HepG2 (cell line): ENCODE measurements around the gene GLI3. TPM values are rescaled to one million over a fixed set of nuclear protein-coding genes. Genes with fewer than 3 reads are reported as not detected.

ENCODE experiments used
- ATAC-seq: fragments of 200-7000 bp; cut with Tn5 transposase; 3 replicates; pipeline ENCODE4 v1.9.1; 2020; ENCODE audit warnings: mild to moderate bottlenecking, moderate library complexity
- BruUV-seq: library from RNA; stranded (reverse); fragments of 400-500 nt; replicated peaks from 2 replicates; lab custom pipeline; 2021; lab: Mats Ljungman, UMichigan
- CTCF ChIA-PET: fragments of 300-600 bp; formaldehyde crosslinking; extraction: SDS; loops from one replicate; lab custom pipeline; 2021; ENCODE audit warnings: low total read pairs, inconsistent platforms, low intra/inter-chr PET ratio; lab: Yijun Ruan, JAX
- POLR2A ChIA-PET: fragments of 350-600 bp; sonication (Branson Sonifier 250); formaldehyde crosslinking; loops from one replicate; lab custom pipeline; 2020; ENCODE audit warnings: antibody characterized with exemption, inconsistent platforms; lab: Yijun Ruan, JAX
- DNase-seq: peaks from one replicate; pipeline ENCODE4 v3.0.0-alpha.2; 2015; ENCODE audit warnings: low spot score
- FAIRE-seq: peaks from 3 replicates; lab custom pipeline; 2011; peaks lifted over from hg19 to GRCh38; lab: Jason Lieb, UNC
- H2AFZ ChIP-seq: one replicate; pipeline ENCODE4 v1.6.1; 2011; ENCODE audit warnings: low read length, inconsistent platforms
- H3K27ac ChIP-seq: fragments of 300-600 bp; 3 replicates; pipeline ENCODE4 v1.8.0; 2011; ENCODE audit warnings: mixed run types, mild to moderate bottlenecking, mixed read lengths, low read length, inconsistent platforms; ENCODE audit not compliant: insufficient read depth; ENCODE audit errors: extremely low read length
- H3K27me3 ChIP-seq, 2 experiments: fragments of 200-600 bp in 1 of 2; 2 replicates in 1 of 2; 3 replicates in 1 of 2; pipeline versions ENCODE4 v1.6.0 to v1.8.0; 2011; ENCODE audit warnings: low read length in 2 of 2, mild to moderate bottlenecking in 2 of 2, moderate library complexity in 2 of 2, inconsistent platforms in 1 of 2; ENCODE audit not compliant: insufficient read depth in 2 of 2, control insufficient read depth in 1 of 2
- H3K36me3 ChIP-seq, 2 experiments: fragments of 200-600 bp in 1 of 2; replicated peaks in 1 of 2; 2 replicates in 1 of 2; 3 replicates in 1 of 2; pipeline versions ENCODE4 v1.5.1 to v1.8.0; 2011; ENCODE audit warnings: low read length in 2 of 2, inconsistent platforms in 1 of 2; ENCODE audit not compliant: insufficient read depth in 2 of 2, control insufficient read depth in 1 of 2
- H3K4me1 ChIP-seq: 2 replicates; pipeline ENCODE4 v1.5.1; 2012; ENCODE audit warnings: low read length, inconsistent platforms; ENCODE audit not compliant: insufficient read depth
- H3K4me2 ChIP-seq: 2 replicates; pipeline ENCODE4 v1.6.0; 2011; ENCODE audit warnings: low read depth, low read length, inconsistent platforms
- H3K4me3 ChIP-seq, 3 experiments: fragments of 200-600 bp in 1 of 3; sonication (generic), shearing (Covaris generic) in 1 of 3; replicated peaks in 1 of 3; 2 replicates each; pipeline ENCODE4 v1.5.1; 2011 to 2016; ENCODE audit warnings: low read length in 3 of 3, inconsistent platforms in 2 of 3, low read depth in 2 of 3, mild to moderate bottlenecking in 2 of 3, control low read depth in 1 of 3, mixed read lengths in 1 of 3; ENCODE audit not compliant: insufficient read depth in 1 of 3
- H3K79me2 ChIP-seq: one replicate; pipeline ENCODE4 v1.6.1; 2011; ENCODE audit warnings: low read length, inconsistent platforms; ENCODE audit not compliant: insufficient read depth
- H3K9ac ChIP-seq: 2 replicates; pipeline ENCODE4 v1.6.0; 2011; ENCODE audit warnings: mild to moderate bottlenecking, low read depth, low read length, inconsistent platforms; ENCODE audit not compliant: insufficient read depth
- H3K9me3 ChIP-seq: 2 replicates; pipeline ENCODE4 v1.5.1; 2012; ENCODE audit warnings: mild to moderate bottlenecking, low read length
- H4K20me1 ChIP-seq: 2 replicates; pipeline ENCODE4 v1.6.0; 2011; ENCODE audit warnings: inconsistent platforms, mild to moderate bottlenecking, low read length, moderate library complexity; ENCODE audit not compliant: insufficient read depth
- ZNF543 ChIP-seq: sonication (generic); formaldehyde crosslinking; IDR thresholded peaks from 2 replicates; pipeline ENCODE4 v1.4.0; 2020; ENCODE audit warnings: mild to moderate bottlenecking, missing genetic modification reagents
- WGBS: methylation state at CpG from one replicate; pipeline ENCODE4 v1.1.6; 2017; ENCODE audit warnings: low lambda C conversion rate; 5-methylcytosine and 5-hydroxymethylcytosine counted together
- in situ Hi-C: cut with HindIII; loops from 2 replicates; pipeline ENCODE4 v1.10.0; 2017; ENCODE audit warnings: low pct_unique_long_range_greater_than_20kb; ENCODE audit not compliant: extremely low pct_ligation_motif_present
- intact Hi-C: fragments of 100-400 bp; cut with micrococcal nuclease; formaldehyde crosslinking; loops from one replicate; pipeline ENCODE4 v1.10.0; 2022; ENCODE audit not compliant: unreplicated experiment
- polyA plus RNA-seq, 8 experiments: library from polyadenylated mRNA; depleted of rRNA in 3 of 8; stranded (reverse) in 7 of 8; unstranded in 1 of 8; fragments of >200 nt; fragmentation: Illumina TruSeq in 4 of 8; extraction: Trizol in 4 of 8; gene quantifications; 2 replicates each; pipeline versions ENCODE4 v1.2.1 to v1.2.3, GENCODE V29; 2011 to 2016; ENCODE audit warnings: low read depth in 4 of 8, missing spikeins in 1 of 8, mixed read lengths in 1 of 8; ENCODE audit not compliant: insufficient read depth in 1 of 8
- total RNA-seq, 5 experiments: library from RNA; depleted of rRNA; stranded (reverse); fragments of >200 nt; fragmentation: Illumina TruSeq; extraction: Trizol; gene quantifications; 2 replicates each; pipeline ENCODE4 v1.2.3, GENCODE V29; 2016; ENCODE audit warnings: low read depth in 1 of 5
- TF ChIP-seq, protein P1 (sequence below): fragments of 450-650 bp; IDR thresholded peaks from 2 replicates; pipeline ENCODE4 v1.6.1; 2016
- TF ChIP-seq, protein P2 (sequence below): sonication (generic); formaldehyde crosslinking; IDR thresholded peaks from 2 replicates; pipeline ENCODE4 v1.5.0; 2020; ENCODE audit warnings: mild to moderate bottlenecking, missing genetic modification reagents, moderate library complexity
- TF ChIP-seq, protein P3 (sequence below): sonication (generic); formaldehyde crosslinking; IDR thresholded peaks from 2 replicates; pipeline ENCODE4 v1.8.1; 2022; ENCODE audit warnings: low read depth, mild to moderate bottlenecking, missing genetic modification reagents
- TF ChIP-seq, protein P4 (sequence below): IDR thresholded peaks from 2 replicates; pipeline ENCODE4 v1.6.1; 2016; ENCODE audit warnings: mild to moderate bottlenecking
- TF ChIP-seq, protein P5 (sequence below), 2 experiments: fragments of 450-650 bp in 1 of 2; sonication (generic) in 1 of 2; formaldehyde crosslinking; IDR thresholded peaks; 2 replicates each; pipeline versions ENCODE4 v1.5.0 to v1.8.0; 2020 to 2022; ENCODE audit warnings: mild to moderate bottlenecking in 1 of 2, missing genetic modification reagents in 1 of 2

The GLI3 gene
- total and polyA plus RNA-seq, 2 of the 13 experiments (the other 11 are each of a cell fraction or from before 2014, with no cell fraction given) = not detected

DNA sequence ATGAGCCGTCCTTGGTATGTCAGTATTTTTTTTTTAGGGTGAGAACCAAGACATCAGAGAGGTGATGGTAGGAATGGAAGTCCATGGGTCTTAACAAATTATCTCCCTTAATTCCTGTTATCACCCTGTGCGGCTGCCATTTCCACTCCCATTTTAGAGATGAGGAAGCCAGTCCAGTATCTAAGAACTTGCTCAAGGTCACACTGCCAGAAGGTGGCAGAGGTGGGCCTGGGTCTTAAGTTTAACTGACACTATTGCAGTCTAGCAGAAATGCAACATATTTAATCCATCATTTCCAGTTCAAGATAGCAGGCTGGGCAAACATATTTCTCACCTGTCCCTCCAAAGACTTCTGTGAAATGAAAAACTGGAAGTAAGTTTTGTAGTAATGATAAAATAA, 108.3 kb downstream of the GLI3 start:
- Histone ChIP-seq H3K36me3 (no peaks in the 10 kb centered on the region), H3K27ac (no peak overlapping the region), H3K4me2 (no peak overlapping the region), H2AFZ (no peak overlapping the region), H4K20me1 (no peaks in the 10 kb centered on the region), H3K4me1 (no peaks in the 10 kb centered on the region), H3K27me3 (peaks cover 0 to 20% of the 10 kb centered on the region in 2 experiments; a peak in 3 of 5 replicates), H3K9me3 (no peaks in the 10 kb centered on the region), H3K9ac (no peak overlapping the region), H3K4me3 (no peak overlapping the region), H3K79me2 (no peaks in the 10 kb centered on the region)
- BruUV-seq = no TSS peak
- DNase-seq (no peak), FAIRE-seq (no peak), ATAC-seq (no peak)
- 6% methylated on average over 2 of the region's 2 CpGs for WGBS
- POLR2A ChIA-PET = no interaction called here
- CTCF ChIA-PET = no interaction called here
- intact Hi-C loops (loop anchor here (1.0 kb wide), 1 partner anchor 23 kb away; no protein-coding TSS in a partner anchor), in situ Hi-C loops (no loop called here)
- TF ChIP-seq, protein P1, sequence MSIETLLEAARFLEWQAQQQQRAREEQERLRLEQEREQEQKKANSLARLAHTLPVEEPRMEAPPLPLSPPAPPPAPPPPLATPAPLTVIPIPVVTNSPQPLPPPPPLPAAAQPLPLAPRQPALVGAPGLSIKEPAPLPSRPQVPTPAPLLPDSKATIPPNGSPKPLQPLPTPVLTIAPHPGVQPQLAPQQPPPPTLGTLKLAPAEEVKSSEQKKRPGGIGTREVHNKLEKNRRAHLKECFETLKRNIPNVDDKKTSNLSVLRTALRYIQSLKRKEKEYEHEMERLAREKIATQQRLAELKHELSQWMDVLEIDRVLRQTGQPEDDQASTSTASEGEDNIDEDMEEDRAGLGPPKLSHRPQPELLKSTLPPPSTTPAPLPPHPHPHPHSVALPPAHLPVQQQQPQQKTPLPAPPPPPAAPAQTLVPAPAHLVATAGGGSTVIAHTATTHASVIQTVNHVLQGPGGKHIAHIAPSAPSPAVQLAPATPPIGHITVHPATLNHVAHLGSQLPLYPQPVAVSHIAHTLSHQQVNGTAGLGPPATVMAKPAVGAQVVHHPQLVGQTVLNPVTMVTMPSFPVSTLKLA = no peak
- TF ChIP-seq, protein P2, sequence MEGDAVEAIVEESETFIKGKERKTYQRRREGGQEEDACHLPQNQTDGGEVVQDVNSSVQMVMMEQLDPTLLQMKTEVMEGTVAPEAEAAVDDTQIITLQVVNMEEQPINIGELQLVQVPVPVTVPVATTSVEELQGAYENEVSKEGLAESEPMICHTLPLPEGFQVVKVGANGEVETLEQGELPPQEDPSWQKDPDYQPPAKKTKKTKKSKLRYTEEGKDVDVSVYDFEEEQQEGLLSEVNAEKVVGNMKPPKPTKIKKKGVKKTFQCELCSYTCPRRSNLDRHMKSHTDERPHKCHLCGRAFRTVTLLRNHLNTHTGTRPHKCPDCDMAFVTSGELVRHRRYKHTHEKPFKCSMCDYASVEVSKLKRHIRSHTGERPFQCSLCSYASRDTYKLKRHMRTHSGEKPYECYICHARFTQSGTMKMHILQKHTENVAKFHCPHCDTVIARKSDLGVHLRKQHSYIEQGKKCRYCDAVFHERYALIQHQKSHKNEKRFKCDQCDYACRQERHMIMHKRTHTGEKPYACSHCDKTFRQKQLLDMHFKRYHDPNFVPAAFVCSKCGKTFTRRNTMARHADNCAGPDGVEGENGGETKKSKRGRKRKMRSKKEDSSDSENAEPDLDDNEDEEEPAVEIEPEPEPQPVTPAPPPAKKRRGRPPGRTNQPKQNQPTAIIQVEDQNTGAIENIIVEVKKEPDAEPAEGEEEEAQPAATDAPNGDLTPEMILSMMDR (CRISPR knock-in tag) = no peak
- no peak for TF ChIP-seq ZNF543 (CRISPR knock-in tag)
- TF ChIP-seq, protein P3, sequence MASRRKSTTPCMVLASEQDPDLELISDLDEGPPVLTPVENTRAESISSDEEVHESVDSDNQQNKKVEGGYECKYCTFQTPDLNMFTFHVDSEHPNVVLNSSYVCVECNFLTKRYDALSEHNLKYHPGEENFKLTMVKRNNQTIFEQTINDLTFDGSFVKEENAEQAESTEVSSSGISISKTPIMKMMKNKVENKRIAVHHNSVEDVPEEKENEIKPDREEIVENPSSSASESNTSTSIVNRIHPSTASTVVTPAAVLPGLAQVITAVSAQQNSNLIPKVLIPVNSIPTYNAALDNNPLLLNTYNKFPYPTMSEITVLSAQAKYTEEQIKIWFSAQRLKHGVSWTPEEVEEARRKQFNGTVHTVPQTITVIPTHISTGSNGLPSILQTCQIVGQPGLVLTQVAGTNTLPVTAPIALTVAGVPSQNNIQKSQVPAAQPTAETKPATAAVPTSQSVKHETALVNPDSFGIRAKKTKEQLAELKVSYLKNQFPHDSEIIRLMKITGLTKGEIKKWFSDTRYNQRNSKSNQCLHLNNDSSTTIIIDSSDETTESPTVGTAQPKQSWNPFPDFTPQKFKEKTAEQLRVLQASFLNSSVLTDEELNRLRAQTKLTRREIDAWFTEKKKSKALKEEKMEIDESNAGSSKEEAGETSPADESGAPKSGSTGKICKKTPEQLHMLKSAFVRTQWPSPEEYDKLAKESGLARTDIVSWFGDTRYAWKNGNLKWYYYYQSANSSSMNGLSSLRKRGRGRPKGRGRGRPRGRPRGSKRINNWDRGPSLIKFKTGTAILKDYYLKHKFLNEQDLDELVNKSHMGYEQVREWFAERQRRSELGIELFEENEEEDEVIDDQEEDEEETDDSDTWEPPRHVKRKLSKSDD = no peak
- TF ChIP-seq, protein P4, sequence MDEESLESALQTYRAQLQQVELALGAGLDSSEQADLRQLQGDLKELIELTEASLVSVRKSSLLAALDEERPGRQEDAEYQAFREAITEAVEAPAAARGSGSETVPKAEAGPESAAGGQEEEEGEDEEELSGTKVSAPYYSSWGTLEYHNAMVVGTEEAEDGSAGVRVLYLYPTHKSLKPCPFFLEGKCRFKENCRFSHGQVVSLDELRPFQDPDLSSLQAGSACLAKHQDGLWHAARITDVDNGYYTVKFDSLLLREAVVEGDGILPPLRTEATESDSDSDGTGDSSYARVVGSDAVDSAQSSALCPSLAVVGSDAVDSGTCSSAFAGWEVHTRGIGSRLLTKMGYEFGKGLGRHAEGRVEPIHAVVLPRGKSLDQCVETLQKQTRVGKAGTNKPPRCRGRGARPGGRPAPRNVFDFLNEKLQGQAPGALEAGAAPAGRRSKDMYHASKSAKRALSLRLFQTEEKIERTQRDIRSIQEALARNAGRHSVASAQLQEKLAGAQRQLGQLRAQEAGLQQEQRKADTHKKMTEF (CRISPR knock-in tag) = no peak
- TF ChIP-seq, protein P5, sequence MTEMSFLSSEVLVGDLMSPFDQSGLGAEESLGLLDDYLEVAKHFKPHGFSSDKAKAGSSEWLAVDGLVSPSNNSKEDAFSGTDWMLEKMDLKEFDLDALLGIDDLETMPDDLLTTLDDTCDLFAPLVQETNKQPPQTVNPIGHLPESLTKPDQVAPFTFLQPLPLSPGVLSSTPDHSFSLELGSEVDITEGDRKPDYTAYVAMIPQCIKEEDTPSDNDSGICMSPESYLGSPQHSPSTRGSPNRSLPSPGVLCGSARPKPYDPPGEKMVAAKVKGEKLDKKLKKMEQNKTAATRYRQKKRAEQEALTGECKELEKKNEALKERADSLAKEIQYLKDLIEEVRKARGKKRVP (CRISPR knock-in tag; IDR thresholded peaks at IDR 0.05) = no peak
